ENCODE results near the gene CYP4Z1. TPM values are rescaled to one million over a fixed set of nuclear protein-coding genes. Genes with fewer than 3 reads are reported as not detected.
"Not testable (repeated sequence)": the region's sequence is repeated elsewhere in the genome, so short reads cannot be mapped to it uniquely, and the experiment has no call there.

Gene CYP4Z1
- not detected for polyA plus RNA-seq (2012; ENCODE audit: insufficient read depth, insufficient read length)

GRCh38 chr1:47067097-47067594, at the start of gene CYP4Z1:
Gene CYP4Z1, plus strand, starts transcription at chr1:47067231. Its CDS starts 260 bp downstream, at chr1:47067491.
- no peak within 1 kb of the TSS for H3K4me3 ChIP-seq (ENCODE audit: low read length)
- DNase-seq (ENCODE audit: low read depth, low spot score) = no peak

GRCh38 chr1:47021070-47021469, 46.0 kb upstream of the CYP4Z1 start:
- DNase-seq (ENCODE audit: low read depth, low spot score) = no peak
- no peak overlapping the region for H3K4me3 ChIP-seq (ENCODE audit: low read length)

- no peak within 1 kb of the TSS for H3K4me3 ChIP-seq (ENCODE audit: low read length)
- no peak for DNase-seq (ENCODE audit: low read depth, low spot score)
Measured at GRCh38 chr1:47023268-47024140, 43.5 kb upstream of the CYP4Z1 start, which contains the start of gene CYP4X1. Gene CYP4X1, plus strand, starts transcription at chr1:47023669. Its CDS starts 149 bp downstream, at chr1:47023818.

- H3K4me3 ChIP-seq (ENCODE audit: low read length) = no peak overlapping the region
- peak; percentile 32 for DNase-seq (ENCODE audit: low read depth, low spot score)
Measured at GRCh38 chr1:47024141-47024801, 42.8 kb upstream of the CYP4Z1 start.

GRCh38 chr1:47030170-47030805, 36.7 kb upstream of the CYP4Z1 start:
- no peak overlapping the region for H3K4me3 ChIP-seq (ENCODE audit: low read length)
- DNase-seq (ENCODE audit: low read depth, low spot score) = no peak

- DNase-seq (ENCODE audit: low read depth, low spot score) = peak; percentile 83
- no peak overlapping the region for H3K4me3 ChIP-seq (ENCODE audit: low read length)
Measured at GRCh38 chr1:47031059-47031458, 36.0 kb upstream of the CYP4Z1 start.

GRCh38 chr1:47031585-47031984, 35.4 kb upstream of the CYP4Z1 start:
- DNase-seq (ENCODE audit: low read depth, low spot score) = no peak
- no peak overlapping the region for H3K4me3 ChIP-seq (ENCODE audit: low read length)

GRCh38 chr1:47036764-47037163, 30.3 kb upstream of the CYP4Z1 start:
- DNase-seq (ENCODE audit: low read depth, low spot score) = no peak

GRCh38 chr1:47059376-47059775, 7.7 kb upstream of the CYP4Z1 start:
- DNase-seq (ENCODE audit: low read depth, low spot score) = no peak
- H3K4me3 ChIP-seq (ENCODE audit: low read length) = no peak overlapping the region

More at GRCh38 chr1:47036764-47037163, 30.3 kb upstream of the CYP4Z1 start:
- H3K4me3 ChIP-seq (ENCODE audit: low read length) = no peak overlapping the region

- H3K4me3 ChIP-seq (ENCODE audit: low read length); DNase-seq (ENCODE audit: low read depth, low spot score): not testable (repeated sequence)
Measured at GRCh38 chr1:47069080-47069479, 2.0 kb downstream of the CYP4Z1 start.

- not testable (repeated sequence) for DNase-seq (ENCODE audit: low read depth, low spot score); H3K4me3 ChIP-seq (ENCODE audit: low read length)
Measured at GRCh38 chr1:47069509-47069908, 2.5 kb downstream of the CYP4Z1 start.

GRCh38 chr1:47089356-47089755, 22.3 kb downstream of the CYP4Z1 start:
- not testable (repeated sequence) for H3K4me3 ChIP-seq (ENCODE audit: low read length)
- peak; percentile 32 for DNase-seq (ENCODE audit: low read depth, low spot score)

- not testable (repeated sequence) for DNase-seq (ENCODE audit: low read depth, low spot score); H3K4me3 ChIP-seq (ENCODE audit: low read length)
Measured at GRCh38 chr1:47091476-47091875, 24.4 kb downstream of the CYP4Z1 start.

- H3K4me3 ChIP-seq (ENCODE audit: low read length) = no peak overlapping the region
- no peak for DNase-seq (ENCODE audit: low read depth, low spot score)
Measured at GRCh38 chr1:47104816-47105215, 37.8 kb downstream of the CYP4Z1 start.

GRCh38 chr1:47106792-47107191, 39.8 kb downstream of the CYP4Z1 start:
- no peak overlapping the region for H3K4me3 ChIP-seq (ENCODE audit: low read length)
- no peak for DNase-seq (ENCODE audit: low read depth, low spot score)

- DNase-seq (ENCODE audit: low read depth, low spot score); H3K4me3 ChIP-seq (ENCODE audit: low read length): not testable (repeated sequence)
Measured at GRCh38 chr1:47107851-47108574, 41.0 kb downstream of the CYP4Z1 start.

GRCh38 chr1:47109482-47109881, 42.5 kb downstream of the CYP4Z1 start:
- H3K4me3 ChIP-seq (ENCODE audit: low read length); DNase-seq (ENCODE audit: low read depth, low spot score): not testable (repeated sequence)

- no peak for DNase-seq (ENCODE audit: low read depth, low spot score)
- no peak overlapping the region for H3K4me3 ChIP-seq (ENCODE audit: low read length)
Measured at GRCh38 chr1:47113178-47113577, 46.1 kb downstream of the CYP4Z1 start.

GRCh38 chr1:47121039-47121438, 54.0 kb downstream of the CYP4Z1 start:
- DNase-seq (ENCODE audit: low read depth, low spot score); H3K4me3 ChIP-seq (ENCODE audit: low read length): not testable (repeated sequence)

Measured in Jurkat, Clone E6-1 (cell line).